Upper lobe of right lung (tissue), 1 donor: ENCODE results near the gene GATA5. TPM values are rescaled to one million over a fixed set of nuclear protein-coding genes. Genes with fewer than 3 reads are reported as not detected.

Source experiments
- ATAC-seq: fragments of 200-7000 bp; cut with Tn5 transposase; one replicate; pipeline ENCODE4 v1.9.1; 2020; ENCODE audit warnings: mild to moderate bottlenecking, moderate library complexity
- DNase-seq: peaks from one replicate; pipeline ENCODE4 v3.0.0-alpha.2; 2020
- H3K27ac ChIP-seq: fragments of 200-600 bp; one replicate; pipeline ENCODE4 v1.8.0; 2022
- H3K27me3 ChIP-seq: fragments of 200-600 bp; one replicate; pipeline ENCODE4 v1.8.0; 2022; ENCODE audit warnings: mild to moderate bottlenecking
- H3K36me3 ChIP-seq: fragments of 200-600 bp; one replicate; pipeline ENCODE4 v1.8.0; 2022
- H3K4me1 ChIP-seq: fragments of 200-600 bp; one replicate; pipeline ENCODE4 v1.8.0; 2022
- H3K4me3 ChIP-seq: fragments of 200-600 bp; one replicate; pipeline ENCODE4 v1.8.0; 2022; ENCODE audit warnings: mild to moderate bottlenecking
- H3K9me3 ChIP-seq: fragments of 200-600 bp; one replicate; pipeline ENCODE4 v1.8.0; 2022
- CTCF ChIP-seq: fragments of 200-600 bp; IDR thresholded peaks from one replicate; pipeline ENCODE4 v1.8.0; 2022; ENCODE audit warnings: antibody characterized with exemption
- intact Hi-C: fragments of 100-400 bp; cut with DNase I; formaldehyde crosslinking; loops from one replicate; pipeline ENCODE4 v1.11.0; 2022
- total RNA-seq: library from RNA; stranded (reverse); fragmentation: NEBNext Ultra II Directional; extraction: Animal tissue kit (Norgen Biotek cat#: 25700); gene quantifications from one replicate; pipeline ENCODE4 v1.2.1, GENCODE V29; 2021
- donor health status: DM: no; HTN: yes; CAD: no; lungs with severe emphysema.

Gene GATA5
- total RNA-seq, 1 donor from 2014 or later, result 2.5 TPM

GRCh38 chr20:62504323-62504722 is 28.5 kb upstream of the GATA5 start:
- H3K27ac ChIP-seq, result no peak overlapping the region
- no peaks in the 10 kb centered on the region for H3K4me1 ChIP-seq
- no peaks in the 10 kb centered on the region for H3K9me3 ChIP-seq
- TF ChIP-seq CTCF, result no peak
- DNase-seq (no peak), ATAC-seq (no peak)
- H3K4me3 ChIP-seq, result no peak overlapping the region
- H3K36me3 ChIP-seq, result no peaks in the 10 kb centered on the region
- intact Hi-C loops, result loop anchor here (5.0 kb wide), 1 partner anchor 113 kb away; no protein-coding TSS in a partner anchor
- H3K27me3 ChIP-seq, result no peaks in the 10 kb centered on the region

- no peak for ATAC-seq
- H3K36me3 ChIP-seq, result no peaks in the 10 kb centered on the region
- H3K27me3 ChIP-seq, result no peaks in the 10 kb centered on the region
- no peaks in the 10 kb centered on the region for H3K4me1 ChIP-seq
- no peaks in the 10 kb centered on the region for H3K9me3 ChIP-seq
- TF ChIP-seq CTCF, result no peak
- no peak overlapping the region for H3K27ac ChIP-seq
- H3K4me3 ChIP-seq, result no peak overlapping the region
- intact Hi-C loops, result loop anchor here (5.0 kb wide), 1 partner anchor 114 kb away; no protein-coding TSS in a partner anchor
- no peak for DNase-seq
Measured at GRCh38 chr20:62503401-62504178, 27.8 kb upstream of the GATA5 start.

GRCh38 chr20:62502496-62503095 is 26.8 kb upstream of the GATA5 start:
- intact Hi-C loops, result loop anchor here (5.0 kb wide), 1 partner anchor 115 kb away; no protein-coding TSS in a partner anchor
- TF ChIP-seq CTCF, result no peak
- Histone ChIP-seq H3K9me3 (no peaks in the 10 kb centered on the region), H3K4me1 (no peaks in the 10 kb centered on the region), H3K27ac (no peak overlapping the region), H3K36me3 (no peaks in the 10 kb centered on the region), H3K27me3 (no peaks in the 10 kb centered on the region), H3K4me3 (no peak overlapping the region)
- ATAC-seq (no peak), DNase-seq (no peak)

DNA sequence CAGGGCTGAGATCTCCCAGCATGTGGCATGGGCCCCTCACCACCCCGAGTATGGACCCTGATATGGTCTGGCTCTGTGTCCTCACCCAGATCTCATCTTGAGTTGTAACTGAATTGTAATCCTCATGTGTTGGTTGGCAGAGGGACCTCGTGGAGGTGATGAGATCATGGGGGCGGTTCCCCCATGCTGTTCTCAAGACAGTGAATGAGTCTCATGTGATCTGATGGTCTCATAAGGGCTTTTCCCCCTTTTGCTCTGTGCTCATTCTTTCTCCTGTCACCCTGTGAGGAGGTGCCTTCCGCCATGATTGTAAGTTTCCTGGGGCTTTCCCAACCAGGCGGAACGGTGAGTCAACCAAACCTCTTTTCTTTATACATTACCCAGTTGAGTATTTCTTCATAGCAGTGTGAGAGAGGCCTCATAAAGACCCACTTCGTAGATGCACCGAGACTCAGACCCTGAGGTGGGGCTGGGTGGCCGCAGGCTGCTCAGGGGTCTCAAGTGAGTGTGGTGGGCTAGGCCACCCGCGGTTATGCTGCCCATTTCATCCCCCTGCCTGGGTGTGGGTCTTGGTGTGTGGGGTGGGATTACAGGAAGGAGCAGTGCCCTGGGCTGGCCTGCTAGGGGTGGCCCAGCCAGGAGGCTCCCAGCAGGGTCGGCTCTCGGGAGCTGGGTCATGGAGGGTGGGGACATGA is 26.2 kb upstream of the GATA5 start:
- no peaks in the 10 kb centered on the region for H3K4me1 ChIP-seq
- no peak for DNase-seq
- no peak overlapping the region for H3K4me3 ChIP-seq
- no peak for TF ChIP-seq CTCF
- H3K9me3 ChIP-seq, result no peaks in the 10 kb centered on the region
- no peaks in the 10 kb centered on the region for H3K27me3 ChIP-seq
- peak; percentile 53 for ATAC-seq
- no peaks in the 10 kb centered on the region for H3K36me3 ChIP-seq
- intact Hi-C loops, result loop anchor here (5.0 kb wide), 1 partner anchor 115 kb away; no protein-coding TSS in a partner anchor
- H3K27ac ChIP-seq, result no peak overlapping the region

DNA sequence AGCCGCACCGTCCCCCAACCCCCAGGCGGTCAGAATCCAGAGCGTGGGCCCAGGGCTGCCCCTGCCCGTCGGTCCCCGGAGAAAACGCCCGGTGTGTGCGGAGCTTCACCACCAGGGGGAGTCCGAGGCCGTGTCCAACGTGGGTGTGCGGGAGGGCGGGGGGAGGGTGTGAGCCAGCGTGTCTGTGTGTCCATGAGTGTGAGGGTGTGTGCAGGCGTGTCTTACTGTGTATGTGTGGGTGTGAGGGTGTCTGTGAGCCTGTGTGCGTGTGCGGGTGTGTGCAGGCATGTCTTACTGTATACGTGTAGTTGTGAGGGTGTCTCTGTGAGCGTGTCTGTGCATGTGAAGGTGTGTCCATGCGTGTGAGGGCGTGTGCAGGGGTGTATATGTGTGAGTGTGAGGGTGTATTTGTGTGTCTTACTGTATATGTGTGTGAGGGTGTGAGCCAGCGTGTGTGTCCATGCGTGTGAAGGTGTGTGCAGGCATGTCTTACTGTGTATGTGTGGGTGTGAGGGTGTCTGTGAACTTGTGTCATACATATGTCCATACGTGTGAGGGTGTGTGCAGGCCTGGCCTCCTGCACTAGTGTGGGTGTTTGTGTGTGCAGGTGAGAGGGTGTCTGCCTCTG is 24.6 kb upstream of the GATA5 start:
- no peak overlapping the region for H3K27ac ChIP-seq
- intact Hi-C loops, result loop anchor here (5.0 kb wide), 1 partner anchor 117 kb away; no protein-coding TSS in a partner anchor
- peak; percentile 86 for ATAC-seq
- peaks cover 8% of the 10 kb centered on the region for H3K4me1 ChIP-seq
- DNase-seq, result peak; percentile 89
- peak; percentile 76 for TF ChIP-seq CTCF
- no peaks in the 10 kb centered on the region for H3K9me3 ChIP-seq
- H3K27me3 ChIP-seq, result no peaks in the 10 kb centered on the region
- no peaks in the 10 kb centered on the region for H3K36me3 ChIP-seq
- no peak overlapping the region for H3K4me3 ChIP-seq
